HK-2 (cell line): Measurements from ENCODE around the gene WNK3.

Experiments
- DNase-seq: peaks from one replicate; pipeline ENCODE4 v3.0.0-alpha.2; 2018; ENCODE audit not compliant: unreplicated experiment

Gene WNK3

DNA sequence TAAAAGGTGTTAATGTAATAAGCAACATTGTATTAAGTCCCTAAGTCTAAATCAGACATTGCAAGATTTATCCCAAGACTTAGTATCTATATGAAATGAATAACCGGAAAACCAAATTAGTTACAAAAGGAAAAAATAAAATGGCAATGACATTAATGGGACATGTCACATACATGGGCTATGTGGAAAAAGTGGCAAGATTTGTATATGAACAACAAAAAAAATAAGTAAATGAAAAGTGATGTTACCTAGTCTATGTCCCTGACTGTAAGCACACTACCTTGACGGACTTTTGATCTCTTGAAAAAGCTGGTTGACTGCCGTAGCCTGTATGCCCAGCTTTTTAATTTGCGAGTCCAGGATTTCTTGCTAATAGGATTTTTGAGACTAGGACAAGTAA lies 119.3 kb downstream of the WNK3 start:
- no peak for DNase-seq

DNA sequence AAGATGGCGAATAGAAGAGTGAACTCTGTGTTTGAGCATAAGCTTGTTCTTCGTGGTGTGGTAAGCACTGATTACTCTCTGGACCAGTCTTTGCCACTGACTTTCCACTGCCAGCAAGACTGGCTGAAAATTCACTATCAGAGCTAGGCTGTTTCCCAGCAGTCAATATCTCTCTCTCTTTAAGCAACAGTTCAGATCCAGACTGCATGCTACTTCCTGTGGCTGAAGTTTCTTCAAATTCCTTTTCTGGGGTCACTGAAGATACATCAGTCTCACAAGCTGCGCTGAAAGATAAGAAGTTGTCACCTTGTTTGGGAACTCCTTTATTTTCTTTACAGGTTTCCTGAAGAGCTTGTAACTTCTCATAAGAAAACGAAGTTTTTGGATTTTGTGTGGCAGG lies 120.8 kb downstream of the WNK3 start:
- no peak for DNase-seq

DNA sequence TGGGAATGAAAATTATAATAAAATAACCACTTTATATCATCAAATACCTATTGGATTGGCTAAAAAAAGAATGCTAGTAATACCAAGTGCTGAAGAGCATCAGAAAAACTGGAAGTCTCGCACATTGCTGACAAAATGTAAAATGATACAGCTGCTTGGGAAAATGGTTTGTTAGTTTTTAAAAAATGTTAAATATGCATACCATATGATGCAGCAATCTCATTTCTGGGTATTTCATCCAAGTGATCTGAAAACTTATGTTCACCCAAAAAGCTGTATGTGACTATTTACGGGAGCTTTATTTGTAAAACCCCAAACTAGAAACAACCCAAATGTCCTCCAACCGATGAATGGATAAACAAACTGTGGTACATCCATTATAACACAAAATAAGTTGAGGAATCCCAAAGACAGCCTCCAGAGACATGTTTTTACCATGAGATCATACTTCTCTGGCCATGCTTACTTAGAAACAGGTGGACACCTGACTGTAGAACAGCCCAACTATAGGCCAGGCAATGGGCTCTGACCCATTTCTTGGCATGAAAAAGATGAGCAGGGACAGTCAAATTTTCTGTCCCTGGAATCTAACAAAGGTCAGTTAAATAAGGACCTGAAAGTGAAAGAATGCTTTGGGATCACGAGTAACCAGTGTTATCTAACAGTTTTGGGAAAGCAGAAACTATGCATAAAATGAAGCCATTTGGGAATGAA lies 127.3 kb downstream of the WNK3 start:
- DNase-seq: no peak

- DNase-seq: no peak
Observed at GRCh38 chrX:54223581-54223980, 134.3 kb downstream of the WNK3 start.

GRCh38 chrX:54213603-54214002 lies 144.2 kb downstream of the WNK3 start:
- DNase-seq: no peak

DNA sequence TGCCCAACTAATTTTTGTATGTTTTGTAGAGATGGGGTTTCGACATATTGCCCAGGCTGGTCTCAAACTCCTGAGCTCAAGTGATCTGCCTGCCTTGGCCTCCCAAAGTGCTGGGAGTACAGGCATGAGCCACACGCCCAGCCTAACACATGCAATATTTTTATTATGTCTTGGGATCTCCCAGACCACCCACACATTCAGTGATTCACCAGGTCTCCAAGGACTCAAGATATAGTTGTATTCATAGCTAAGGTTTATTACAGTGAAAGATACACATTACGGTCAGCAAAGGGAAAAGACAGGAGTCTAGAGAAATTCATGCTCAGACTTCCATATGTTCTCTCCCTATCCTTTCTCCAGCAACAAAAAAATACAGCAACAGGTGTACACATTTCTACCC lies 149.3 kb downstream of the WNK3 start:
- no peak for DNase-seq

- no peak for DNase-seq
Observed at GRCh38 chrX:54198262-54198661, 159.6 kb downstream of the WNK3 start.

DNA sequence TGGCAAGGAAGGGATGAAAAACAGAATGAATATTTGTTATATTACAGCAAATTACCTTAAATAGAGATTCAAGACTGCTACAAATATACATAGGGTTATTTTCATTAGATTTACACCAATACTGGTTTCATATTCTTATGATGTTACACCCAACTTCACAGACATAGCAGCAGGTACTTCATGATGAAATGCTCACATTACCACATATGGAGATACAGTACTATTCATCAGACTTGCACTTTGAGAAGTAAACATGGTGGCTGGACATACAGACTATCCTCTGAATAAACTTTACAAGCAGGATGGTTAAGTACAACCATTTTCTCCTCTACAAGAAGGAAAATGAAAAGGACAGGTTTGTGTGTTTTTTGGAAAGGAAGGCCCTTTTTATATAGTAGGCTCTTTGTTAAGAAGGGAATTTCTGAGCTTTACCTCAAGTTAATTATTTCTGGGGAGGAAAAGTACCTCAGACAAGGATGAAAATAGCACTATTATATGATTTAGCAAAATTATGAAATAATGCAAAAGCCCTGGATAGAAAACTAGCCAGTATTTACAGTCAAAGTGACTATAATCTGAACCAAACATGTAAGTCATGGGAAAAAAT lies 162.8 kb downstream of the WNK3 start:
- no peak for DNase-seq

DNA sequence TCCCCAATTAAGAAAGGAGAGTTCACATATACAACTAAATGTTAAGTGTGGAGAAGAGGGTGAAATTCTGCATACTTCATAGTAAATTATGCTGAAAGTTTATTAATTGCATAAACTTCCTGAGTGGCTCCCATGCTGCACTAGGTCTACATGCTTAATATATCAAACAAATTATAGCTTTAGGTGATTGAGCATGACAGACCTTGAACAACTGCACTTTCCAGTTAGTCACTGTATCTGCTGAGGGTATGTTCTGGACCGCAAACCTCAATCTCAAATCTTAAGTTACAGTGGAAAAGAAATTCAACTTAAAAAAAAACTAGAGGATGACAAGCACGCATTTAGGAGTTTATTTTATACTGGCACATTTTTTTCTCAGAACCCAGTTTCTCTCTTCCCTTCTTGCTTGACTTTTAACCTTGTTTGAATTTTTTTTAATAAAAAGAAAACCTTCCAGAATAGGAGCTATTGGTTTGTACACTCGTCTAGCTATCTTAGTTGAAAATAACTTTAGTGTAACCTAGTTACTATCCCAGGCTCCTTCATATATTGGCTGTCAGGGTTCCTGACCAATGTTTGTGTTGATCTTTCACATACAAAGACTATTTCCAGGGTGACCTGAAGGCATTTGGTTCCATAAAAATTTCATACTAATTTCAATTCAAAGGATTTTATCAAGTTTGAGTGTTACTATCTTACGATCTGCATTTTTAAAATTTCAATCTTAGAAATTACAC lies 164.6 kb downstream of the WNK3 start:
- DNase-seq: no peak

DNA sequence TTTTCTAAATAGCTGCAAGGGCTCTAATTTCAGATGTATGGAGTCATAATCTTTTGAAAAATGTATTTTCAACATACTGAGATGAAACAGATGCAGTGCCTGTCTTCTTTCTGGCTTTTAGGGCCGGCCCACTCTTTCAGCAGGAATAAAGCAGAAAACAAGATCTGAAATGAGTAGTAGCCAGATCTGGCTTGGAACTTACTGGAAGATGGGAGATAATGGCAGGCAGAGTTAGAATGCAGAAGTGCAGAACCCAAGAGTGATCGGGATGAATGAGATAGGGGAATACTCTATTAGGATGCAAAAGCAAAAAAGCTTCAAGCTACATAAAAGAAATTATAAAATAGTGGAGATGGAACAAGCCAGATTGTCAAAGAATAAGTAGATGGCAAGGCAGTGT lies 173.4 kb downstream of the WNK3 start:
- no peak for DNase-seq

DNA sequence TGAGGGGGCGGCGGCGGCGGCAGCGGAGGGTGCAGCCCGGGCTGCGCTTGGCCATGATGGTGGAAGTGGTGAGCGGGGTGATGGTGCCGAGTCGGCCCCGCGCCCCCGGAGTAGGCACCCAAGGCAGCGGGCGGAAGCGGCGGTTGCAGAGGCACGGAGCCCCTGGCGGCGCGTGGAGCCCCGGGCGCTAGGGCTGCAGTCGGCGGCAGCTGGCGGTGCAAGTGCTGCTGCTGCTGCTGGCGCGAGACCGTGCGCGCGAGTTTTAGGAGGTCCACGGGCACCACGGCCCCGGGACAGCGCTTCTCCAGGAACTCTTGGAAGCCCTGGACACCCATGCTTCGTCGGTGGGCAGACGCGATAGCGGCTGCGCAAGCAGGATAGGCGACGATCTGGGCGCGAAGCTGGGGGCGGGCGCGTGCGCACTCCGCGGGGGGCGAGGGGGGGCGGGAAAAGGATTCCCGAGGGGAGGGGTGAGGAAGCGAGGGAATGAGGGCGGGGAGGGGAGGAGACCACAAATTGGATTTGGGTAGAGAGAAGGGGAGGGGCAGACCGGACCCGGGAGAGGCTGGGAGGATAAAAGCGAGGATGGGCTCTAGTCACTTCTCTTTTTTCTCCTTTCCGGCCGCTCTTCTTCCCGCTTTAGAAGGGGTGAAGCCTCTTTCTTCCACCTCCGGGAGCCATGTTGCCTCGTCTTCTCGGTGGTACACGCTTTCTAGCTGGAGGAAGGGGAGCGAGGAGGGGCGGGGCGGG lies 174.8 kb downstream of the WNK3 start, which contains the start of gene FAM120C:
Gene FAM120C, minus strand, starts transcription at position 391 of the 750 bp plus-strand sequence. Its CDS starts 56 bp downstream, at position 335.
- DNase-seq: peak; percentile 79

- peak; percentile 63 for DNase-seq
Observed at GRCh38 chrX:54182194-54182863, 175.5 kb downstream of the WNK3 start.

DNA sequence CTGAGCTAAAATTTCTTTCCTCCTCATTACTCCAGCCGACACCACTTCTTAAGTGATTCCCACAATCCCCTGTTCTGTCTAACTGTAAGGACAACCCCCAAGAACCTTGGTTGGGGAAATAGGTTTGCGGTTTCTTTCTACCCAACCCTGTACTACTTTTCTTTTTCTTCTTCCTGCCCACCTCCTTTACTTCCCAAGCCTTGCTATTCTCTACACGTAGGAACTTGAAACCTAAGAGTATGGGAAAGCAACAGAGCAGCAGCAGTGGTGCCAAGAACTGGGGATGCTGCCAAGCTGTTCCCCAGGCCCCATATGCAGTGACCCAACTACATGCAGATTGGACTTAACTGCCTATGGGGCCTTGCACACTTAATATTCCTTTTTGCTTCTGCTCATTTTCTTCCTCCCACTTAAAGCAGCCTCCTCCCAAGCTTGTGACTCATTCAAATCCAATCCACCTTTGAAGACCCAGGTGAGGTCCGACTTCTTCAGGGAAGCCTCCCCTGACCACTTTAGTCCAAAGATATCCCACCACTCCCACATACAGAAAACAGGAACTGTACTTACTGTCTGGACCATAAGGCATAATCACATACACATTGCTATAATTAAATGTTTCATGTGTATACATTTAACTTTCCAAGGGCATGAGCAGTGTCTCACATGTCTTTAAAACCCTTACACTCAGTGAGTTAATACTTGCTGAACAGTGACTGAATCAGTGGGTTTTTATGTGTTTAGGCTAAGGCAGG lies 176.5 kb downstream of the WNK3 start:
- peak; percentile 13 for DNase-seq

DNA sequence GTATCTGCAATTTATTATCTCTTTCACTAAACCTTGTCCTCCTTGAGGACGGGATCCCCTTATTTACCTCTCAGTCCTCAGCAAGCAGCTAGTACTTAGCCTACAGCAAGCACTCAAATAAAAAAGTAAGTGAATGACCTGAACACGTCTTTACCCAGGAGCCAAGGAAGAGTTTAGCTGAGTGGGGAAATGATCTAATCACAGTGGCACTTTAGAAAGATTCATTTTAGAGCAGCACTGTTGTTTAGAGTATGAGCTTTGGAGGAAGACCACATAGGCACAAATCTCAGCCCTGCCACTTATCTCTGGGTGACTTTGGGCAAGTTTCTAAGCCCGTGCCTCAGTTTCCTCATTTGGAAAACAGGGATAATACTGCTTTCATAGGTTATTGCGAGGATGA lies 177.4 kb downstream of the WNK3 start:
- DNase-seq: no peak

DNA sequence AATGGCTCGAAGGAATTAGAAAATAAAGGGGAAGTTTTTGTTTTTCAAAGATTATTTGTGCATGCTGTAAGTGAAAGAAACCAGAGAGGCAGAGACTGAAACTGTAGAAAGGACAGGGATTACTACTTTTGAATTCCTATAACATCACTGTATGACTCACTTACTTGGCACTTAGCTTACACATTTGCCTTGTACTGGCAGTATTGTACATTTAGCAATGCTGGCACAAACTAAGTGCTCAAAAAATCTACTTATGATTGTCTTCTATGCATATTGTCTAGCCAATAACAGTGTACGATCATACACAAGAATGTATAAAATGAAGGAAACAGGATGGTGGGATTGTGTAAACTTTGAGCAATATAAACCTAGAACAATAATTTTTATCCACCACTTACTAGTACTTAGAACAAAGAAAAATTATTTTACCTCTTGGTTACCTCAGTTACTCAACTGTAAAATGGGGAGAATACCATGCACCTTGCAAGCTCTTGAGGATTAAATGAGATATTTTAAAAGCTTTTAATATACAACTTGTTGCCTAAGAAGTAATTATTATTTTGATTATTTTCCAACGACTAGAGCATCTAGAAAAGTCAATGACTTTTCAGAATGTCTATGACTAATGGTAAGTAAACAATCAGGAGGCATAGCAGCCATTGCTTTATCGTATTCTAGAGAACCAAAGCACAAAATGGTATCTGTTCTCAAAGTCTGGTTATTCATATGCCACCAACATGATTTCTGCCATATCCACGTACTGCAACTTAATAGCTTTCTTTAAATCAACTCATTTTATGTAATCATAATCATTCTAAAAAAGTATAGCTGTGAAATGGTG lies 179.5 kb downstream of the WNK3 start:
- no peak for DNase-seq

DNA sequence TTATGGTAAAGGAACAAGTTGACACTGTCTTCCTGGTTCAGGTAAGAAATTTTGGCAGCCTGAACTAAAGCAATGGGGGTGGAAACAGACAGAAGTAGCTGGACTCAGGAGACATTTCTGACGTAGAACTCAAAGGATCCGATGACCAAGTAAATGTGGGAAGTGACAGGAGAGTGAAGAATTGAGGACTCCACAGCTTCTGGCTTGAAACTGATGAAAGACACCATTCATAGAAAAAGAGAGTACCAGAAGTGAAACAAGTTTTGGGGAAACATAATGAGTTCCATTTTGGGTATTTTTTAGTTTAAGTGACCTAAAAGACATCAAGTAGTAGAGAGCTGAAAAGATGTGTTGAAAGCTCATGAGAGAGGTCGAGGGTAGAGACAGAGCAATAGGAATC lies 180.5 kb downstream of the WNK3 start:
- DNase-seq: no peak

- no peak for DNase-seq
Observed at GRCh38 chrX:54173791-54174190, 184.1 kb downstream of the WNK3 start.

DNA sequence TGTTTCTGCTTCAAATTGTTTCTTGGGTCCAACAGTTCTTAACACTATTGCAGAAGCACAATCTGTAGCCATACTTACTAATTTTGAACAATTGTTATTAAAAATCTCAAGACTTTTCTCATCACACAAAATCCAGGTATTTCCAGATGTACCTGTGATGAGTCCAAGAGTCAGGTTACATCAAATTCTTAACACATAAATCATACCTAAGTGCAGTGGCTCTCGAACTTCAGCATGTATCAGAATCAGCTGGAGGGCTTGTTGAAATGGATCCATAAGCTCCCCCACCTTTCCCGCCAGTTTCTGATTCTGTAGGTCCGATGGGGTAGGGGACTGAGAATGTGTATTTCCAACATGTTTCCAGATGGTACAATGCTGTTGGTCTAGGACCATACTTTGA lies 185.4 kb downstream of the WNK3 start:
- DNase-seq: no peak

- no peak for DNase-seq
Observed at GRCh38 chrX:54171527-54172250, 186.2 kb downstream of the WNK3 start.
